Kidney epithelial cell (primary cell): Measurements from ENCODE around the gene PTBP1. TPM values are rescaled to one million over a fixed set of nuclear protein-coding genes. Genes with fewer than 3 reads are reported as not detected.
"Not testable (repeated sequence)": the region's sequence is repeated elsewhere in the genome, so short reads cannot be mapped to it uniquely, and the experiment has no call there.

Experiments used
- DNase-seq: peaks from one replicate; pipeline ENCODE4 v3.0.0-alpha.2; 2010; ENCODE audit warnings: low read depth
- H3K27me3 ChIP-seq: 2 replicates; pipeline ENCODE4 v1.6.0; 2011; ENCODE audit warnings: low read length; ENCODE audit not compliant: control insufficient read depth, insufficient read depth
- H3K36me3 ChIP-seq: 2 replicates; pipeline ENCODE4 v1.5.1; 2011; ENCODE audit warnings: low read length; ENCODE audit not compliant: control insufficient read depth, insufficient read depth
- H3K4me3 ChIP-seq: 2 replicates; pipeline ENCODE4 v1.5.1; 2011; ENCODE audit warnings: low read depth, mild to moderate bottlenecking, control low read depth, low read length
- total RNA-seq: library from RNA; depleted of rRNA; stranded (reverse); fragments of >200 nt; gene quantifications from 2 replicates; pipeline ENCODE4 v1.2.3, GENCODE V29; 2015
- TF ChIP-seq, protein P1 (sequence below): IDR thresholded peaks from 2 replicates; pipeline ENCODE4 v1.5.1; 2011; ENCODE audit warnings: mild to moderate bottlenecking, moderate library complexity, low read length, control low read depth, inconsistent platforms; ENCODE audit not compliant: insufficient read depth, poor library complexity, severe bottlenecking

PTBP1 gene
- total RNA-seq, 1 donor from 2014 or later: 268 TPM

DNA sequence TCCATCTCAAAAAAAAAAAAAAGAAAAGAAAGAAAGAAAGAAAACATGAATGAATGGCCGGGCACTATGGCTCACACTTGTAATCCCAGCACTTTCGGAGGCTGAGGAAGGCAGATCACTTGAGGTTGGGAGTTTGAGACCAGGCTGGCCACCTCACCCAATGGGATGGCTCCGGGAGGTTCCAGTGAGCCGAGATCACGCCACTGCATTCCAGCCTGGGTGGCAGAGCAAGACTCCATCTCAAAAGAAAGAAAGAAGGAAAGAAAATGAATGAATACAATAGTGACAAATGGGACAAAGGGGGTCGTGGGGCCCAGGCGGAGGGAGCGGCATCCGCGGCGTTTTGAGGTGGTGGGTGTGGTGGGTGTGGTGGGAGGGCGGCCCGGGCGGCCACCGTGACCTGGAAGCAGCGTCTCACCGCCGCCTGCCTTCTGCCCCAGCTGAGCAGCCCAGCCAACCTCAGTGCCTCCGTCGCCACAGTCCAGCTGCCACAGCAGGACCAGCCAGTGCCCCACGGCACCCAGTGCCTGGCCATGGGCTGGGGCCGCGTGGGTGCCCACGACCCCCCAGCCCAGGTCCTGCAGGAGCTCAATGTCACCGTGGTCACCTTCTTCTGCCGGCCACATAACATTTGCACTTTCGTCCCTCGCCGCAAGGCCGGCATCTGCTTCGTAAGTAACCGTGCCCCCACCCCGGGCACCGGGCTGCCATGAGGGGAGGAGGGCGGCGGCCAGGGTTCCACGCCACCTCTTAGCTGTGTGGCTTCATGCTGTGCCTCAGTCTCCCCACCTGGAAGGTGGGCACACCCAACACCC, 48.7 kb downstream of the PTBP1 start:
- H3K4me3 ChIP-seq: no peak overlapping the region
- TF ChIP-seq, protein P1, sequence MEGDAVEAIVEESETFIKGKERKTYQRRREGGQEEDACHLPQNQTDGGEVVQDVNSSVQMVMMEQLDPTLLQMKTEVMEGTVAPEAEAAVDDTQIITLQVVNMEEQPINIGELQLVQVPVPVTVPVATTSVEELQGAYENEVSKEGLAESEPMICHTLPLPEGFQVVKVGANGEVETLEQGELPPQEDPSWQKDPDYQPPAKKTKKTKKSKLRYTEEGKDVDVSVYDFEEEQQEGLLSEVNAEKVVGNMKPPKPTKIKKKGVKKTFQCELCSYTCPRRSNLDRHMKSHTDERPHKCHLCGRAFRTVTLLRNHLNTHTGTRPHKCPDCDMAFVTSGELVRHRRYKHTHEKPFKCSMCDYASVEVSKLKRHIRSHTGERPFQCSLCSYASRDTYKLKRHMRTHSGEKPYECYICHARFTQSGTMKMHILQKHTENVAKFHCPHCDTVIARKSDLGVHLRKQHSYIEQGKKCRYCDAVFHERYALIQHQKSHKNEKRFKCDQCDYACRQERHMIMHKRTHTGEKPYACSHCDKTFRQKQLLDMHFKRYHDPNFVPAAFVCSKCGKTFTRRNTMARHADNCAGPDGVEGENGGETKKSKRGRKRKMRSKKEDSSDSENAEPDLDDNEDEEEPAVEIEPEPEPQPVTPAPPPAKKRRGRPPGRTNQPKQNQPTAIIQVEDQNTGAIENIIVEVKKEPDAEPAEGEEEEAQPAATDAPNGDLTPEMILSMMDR: no peak
- no peaks in the 10 kb centered on the region for H3K36me3 ChIP-seq
- H3K27me3 ChIP-seq: peaks cover 55% of the 10 kb centered on the region
- no peak for DNase-seq

DNA sequence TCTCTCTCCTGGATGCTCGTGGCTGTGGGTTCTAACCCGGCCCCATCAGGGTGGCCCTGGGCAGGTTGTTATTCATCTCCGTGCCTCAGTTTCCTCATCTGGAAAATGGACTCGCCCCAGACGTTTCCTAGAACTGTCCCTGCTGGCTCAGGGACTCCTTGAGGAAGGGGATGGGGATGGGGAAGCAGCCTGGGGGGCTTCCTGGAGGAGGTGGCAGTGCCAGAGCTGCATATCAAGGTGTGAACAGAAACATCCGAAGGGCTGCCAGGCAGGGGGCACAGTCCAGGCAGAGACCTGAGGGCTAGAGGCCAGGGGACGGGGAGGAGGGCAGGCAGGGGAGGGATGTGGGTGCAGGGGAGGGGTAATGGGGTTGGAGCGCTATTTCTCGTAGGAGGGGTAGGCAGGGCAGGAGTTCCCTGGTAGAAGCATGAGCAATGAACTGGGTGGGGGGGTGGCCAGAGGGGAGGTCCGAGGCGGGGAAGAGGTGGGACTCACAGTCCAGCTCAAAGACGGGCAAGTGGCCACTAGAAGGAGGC, 51.2 kb downstream of the PTBP1 start:
- DNase-seq: no peak
- Histone ChIP-seq H3K27me3 (peaks cover 66% of the 10 kb centered on the region), H3K4me3 (no peak overlapping the region), H3K36me3 (no peaks in the 10 kb centered on the region)
- TF ChIP-seq, protein P1: no peak

DNA sequence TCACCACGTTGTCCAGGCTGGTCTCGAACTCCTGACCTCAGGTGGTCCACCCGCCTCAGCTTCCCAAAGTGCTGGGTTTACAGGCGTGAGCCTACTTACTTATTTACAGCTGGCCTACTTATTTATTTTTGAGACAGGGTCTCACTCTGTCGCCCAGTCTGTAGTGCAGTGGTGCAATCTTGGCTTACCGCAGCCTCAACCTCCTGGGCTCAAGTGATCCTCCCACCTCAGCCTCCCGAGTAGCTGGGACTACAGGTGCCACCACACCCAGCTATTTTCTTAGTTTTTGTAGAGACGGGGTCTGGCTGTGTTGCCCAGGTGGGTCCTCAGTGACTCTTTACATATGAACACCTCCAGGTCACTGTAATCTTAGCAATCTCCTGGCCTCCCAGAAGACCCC, 51.9 kb downstream of the PTBP1 start:
- H3K4me3 ChIP-seq, H3K36me3 ChIP-seq, DNase-seq: not testable (repeated sequence)
- H3K27me3 ChIP-seq: peaks cover 60% of the 10 kb centered on the region

GRCh38 chr19:850221-850978, 53.1 kb downstream of the PTBP1 start:
- Histone ChIP-seq H3K27me3 (peaks cover 57% of the 10 kb centered on the region), H3K36me3 (no peaks in the 10 kb centered on the region), H3K4me3 (no peak overlapping the region)
- DNase-seq: no peak
- TF ChIP-seq, protein P1: no peak

DNA sequence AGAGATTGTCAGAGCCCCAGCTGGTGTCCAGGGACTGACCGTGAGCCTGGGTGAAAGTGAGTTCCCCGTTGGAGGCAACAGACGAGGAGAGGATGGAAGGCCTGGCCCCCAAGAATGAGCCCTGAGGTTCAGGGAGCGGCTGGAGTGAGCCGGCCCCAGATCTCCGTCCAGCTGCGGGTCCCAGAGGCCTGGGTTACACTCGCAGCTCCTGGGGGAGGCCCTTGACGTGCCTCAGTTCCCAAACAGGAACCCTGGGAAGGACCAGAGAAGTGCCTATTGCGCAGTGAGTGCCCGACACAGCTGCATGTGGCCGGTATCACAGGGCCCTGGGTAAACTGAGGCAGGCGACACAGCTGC, 53.7 kb downstream of the PTBP1 start:
- H3K36me3 ChIP-seq: no peaks in the 10 kb centered on the region
- H3K27me3 ChIP-seq: peaks cover 55% of the 10 kb centered on the region
- TF ChIP-seq, protein P1: no peak
- DNase-seq: no peak
- H3K4me3 ChIP-seq: no peak overlapping the region
